Glomerular visceral epithelial cell (primary cell): Measurements from ENCODE around the gene TMED6.

Experiments
- DNase-seq: peaks from one replicate; pipeline ENCODE4 v3.0.0-alpha.2; 2016; ENCODE audit errors: extremely low spot score

TMED6 gene

DNA sequence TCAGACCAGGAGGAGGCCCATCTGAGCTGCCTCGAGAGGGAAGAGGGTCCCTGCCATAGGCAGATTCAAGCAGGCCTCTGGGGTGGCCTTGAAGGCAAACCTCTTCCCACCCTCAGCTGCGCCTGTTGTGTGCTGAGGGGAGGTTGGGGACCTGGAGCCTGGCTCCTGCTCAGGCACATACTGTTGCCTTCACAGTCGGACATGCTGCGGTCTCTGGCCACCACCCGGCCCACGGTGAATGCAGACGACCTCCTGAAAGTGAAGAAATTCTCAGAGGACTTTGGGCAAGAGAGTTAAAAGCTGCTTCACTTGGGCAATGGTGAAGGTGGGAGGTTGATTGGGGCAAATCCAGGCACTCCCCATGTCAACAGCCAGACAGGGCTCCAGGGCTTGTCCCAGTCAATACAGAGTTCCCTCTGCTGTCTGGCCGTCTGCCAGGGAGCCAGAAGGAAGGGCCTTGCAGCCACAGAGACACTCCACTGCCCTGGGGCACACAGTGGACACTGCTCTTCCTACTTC, 27.5 kb downstream of the TMED6 start:
- peak; percentile 13 for DNase-seq

DNA sequence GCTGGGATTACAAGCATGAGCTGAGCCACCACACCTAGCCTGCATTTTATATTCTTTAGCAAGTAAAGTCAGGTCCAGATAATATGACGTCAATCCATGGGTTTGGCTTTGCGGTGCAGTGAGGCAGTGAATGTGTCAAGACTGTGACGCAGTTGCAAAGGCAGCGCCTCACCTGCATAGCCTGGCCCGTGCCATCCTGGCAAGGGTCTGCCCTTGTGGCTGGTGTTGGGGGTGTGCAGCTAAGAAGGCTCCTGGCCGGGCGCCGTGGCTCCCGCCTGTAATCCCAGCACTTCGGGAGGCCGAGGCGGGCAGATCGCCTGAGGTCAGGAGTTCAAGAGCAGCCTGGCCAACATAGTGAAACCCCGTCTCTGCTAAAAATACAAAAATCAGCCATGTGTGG, 28.2 kb downstream of the TMED6 start:
- DNase-seq, result no peak

- DNase-seq, result no peak
These were observed 29.2 kb downstream of the TMED6 start for GRCh38 chr16:69322343-69322742.

GRCh38 chr16:69321080-69321479, 30.5 kb downstream of the TMED6 start:
- DNase-seq, result no peak

- no peak for DNase-seq
These were observed 30.9 kb downstream of the TMED6 start for GRCh38 chr16:69320740-69321073.

GRCh38 chr16:69319826-69320739, 31.5 kb downstream of the TMED6 start:
- no peak for DNase-seq

DNA sequence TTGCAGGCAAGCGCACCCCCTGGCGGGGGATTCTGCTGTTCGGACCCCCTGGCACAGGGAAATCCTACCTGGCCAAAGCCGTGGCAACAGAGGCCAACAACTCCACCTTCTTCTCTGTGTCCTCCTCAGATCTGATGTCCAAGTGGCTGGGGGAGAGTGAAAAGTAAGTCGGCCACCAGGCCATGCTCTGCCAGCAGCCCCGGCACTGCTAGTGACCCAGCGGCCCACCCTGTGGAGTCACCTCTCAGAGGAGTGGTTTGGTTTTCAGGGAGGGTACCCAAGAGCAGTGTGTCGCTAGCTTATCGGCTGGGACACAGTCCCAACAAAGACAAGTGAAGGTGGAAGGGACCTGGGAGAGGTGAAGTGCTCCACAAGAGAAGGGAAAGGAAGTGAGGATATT, 32.2 kb downstream of the TMED6 start:
- DNase-seq, result no peak

DNA sequence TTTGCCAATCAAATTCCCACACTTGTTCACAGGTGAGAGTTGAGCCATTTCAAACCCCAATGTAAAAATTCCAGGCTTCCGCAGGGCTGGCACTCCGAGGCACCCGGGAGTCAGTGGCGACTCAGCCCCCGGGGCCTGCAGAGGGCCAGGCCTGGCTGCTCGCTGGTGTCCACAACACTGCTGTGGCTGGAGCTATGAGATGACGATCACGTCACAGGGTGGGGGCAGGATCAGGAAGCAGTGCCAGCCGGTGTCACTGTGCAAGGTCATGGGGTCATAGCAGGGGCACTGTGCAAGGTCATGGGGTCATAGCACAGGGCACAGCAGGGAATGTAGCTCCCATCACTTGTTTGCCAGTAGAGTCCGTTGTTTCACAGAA, 32.7 kb downstream of the TMED6 start:
- DNase-seq, result no peak

GRCh38 chr16:69318177-69318910, 33.2 kb downstream of the TMED6 start:
- no peak for DNase-seq

GRCh38 chr16:69316595-69317034, 35.0 kb downstream of the TMED6 start:
- no peak for DNase-seq

GRCh38 chr16:69315486-69316311, 35.9 kb downstream of the TMED6 start:
- no peak for DNase-seq

DNA sequence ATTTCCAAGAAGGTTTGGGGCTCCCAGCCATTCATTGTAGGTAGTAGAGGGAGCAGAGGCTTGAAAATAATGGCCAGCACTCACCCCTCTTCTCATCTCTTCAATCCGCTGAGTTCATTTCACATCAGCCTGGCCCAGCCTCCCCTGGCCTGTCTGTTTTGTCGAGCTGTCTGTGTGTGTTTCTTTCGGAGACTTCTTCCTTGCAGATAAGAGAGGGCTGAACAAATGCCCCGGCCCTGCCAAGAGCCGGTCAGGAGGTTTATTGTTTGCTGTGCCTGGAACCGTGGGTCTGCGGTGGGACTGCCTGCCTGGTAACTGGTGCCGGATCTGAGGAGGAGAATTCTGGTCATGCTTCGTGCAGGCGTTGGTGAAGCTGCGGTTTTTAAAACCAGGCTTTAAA, 37.1 kb downstream of the TMED6 start:
- DNase-seq, result no peak

DNA sequence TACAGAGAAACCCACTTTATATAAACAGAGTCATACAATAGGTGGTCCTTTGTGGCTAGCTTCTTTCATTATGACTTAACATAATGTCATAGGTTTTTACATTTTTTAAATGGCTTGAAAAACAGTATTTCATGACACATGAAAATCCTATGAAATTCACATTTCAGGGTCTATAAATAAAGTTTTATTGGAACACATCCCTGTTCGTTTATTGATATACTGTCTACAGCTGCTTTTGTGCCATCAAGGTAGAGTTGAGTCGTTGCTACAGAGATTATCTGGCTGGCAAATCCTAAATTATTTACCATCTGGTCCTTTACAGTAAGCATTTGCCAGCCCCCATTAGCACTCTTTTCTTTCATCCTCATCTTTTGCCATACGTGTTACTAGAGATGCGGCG, 38.1 kb downstream of the TMED6 start:
- DNase-seq, result no peak

GRCh38 chr16:69311533-69312387, 39.8 kb downstream of the TMED6 start:
- peak; percentile 47 for DNase-seq

DNA sequence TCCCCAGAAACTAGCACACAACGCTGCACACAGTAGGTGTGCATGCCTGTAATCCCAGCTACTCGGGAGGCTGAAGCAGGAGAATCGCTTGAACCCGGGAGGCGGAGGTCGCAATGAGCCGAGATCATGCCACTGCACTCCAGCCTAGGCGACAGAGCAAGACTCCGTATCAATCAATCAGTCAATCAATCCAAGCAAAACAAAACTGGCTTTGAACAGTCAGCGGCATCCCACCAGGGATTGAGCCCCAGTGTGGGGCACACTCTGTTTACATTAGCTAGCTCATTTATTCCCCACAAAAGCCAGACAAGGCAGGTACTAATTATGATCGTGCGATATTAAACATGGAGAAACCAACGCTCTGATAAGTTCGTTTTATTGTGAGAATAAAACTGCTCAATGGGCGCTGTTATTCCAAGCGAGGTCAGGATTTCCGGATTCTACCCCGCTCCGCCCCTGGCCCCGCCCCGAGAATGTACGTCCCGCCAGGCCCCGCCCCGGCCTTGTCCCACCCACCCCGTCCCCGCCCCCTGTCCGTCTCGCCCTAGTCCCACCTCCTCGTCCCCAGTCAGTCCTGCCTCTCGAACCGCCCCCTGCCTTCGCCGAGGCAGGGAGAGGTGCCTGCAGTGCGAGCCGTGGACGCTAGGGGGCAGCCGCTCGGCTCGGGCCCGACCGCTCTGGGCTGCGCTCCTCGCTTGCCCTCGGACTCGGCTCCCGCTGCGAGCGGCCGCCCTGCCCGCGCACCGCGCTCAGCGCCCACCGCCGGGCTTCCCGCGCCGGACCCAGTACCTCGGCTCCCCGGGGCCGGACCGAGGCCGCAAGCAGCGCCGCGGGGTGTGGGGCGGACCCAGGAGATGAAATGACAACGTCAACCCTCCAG, 40.7 kb downstream of the TMED6 start, which contains the start of gene VPS4A:
VPS4A (plus strand) TSS at position 698 of the 880 bp plus-strand sequence; CDS start at position 860, 162 bp downstream.
- peak; percentile 96 for DNase-seq

- no peak for DNase-seq
These were observed 42.3 kb downstream of the TMED6 start for GRCh38 chr16:69309316-69309715.

- no peak for DNase-seq
These were observed 43.7 kb downstream of the TMED6 start for GRCh38 chr16:69307856-69308255.

DNA sequence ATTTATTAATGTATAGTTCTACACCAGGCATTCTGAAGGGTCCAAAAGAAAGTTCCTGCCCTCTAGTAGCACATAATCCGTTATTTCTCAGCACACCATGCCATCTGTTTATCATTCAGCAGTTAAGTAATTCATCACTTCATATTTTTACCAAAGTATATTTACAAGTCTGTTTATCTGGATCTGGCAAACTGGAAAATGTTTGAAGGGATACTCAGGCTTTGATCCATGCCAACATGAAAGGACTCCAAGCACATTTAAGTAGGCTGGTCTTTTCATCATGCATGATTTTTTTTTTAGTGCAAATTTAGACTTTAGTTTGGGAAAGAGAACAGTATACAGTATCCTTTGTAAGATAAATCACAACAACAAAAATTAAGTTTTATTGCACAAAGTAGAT, 44.5 kb downstream of the TMED6 start:
- no peak for DNase-seq

GRCh38 chr16:69306031-69306430, 45.6 kb downstream of the TMED6 start:
- no peak for DNase-seq

DNA sequence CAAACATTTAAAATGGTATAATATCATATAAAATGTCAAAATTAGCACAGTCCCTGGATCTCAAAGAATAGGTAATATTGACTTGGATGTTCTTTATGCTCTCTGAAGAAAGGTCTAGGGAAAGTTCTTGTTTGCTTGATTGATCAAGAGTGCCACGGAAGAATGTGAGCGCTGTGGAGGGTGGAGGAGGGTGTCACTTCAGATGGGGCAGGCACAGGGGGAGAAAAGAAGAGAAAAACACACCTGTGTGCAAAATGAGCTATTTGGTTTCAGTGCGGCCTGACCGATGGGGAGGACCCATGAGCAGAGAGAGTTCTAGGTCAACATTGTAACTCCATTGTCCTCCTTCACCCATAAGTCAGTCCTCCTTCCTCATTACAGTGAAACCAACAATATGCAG, 49.3 kb downstream of the TMED6 start:
- DNase-seq, result no peak
